GM12878 (cell line): ENCODE data around the gene MEOX1. TPM values are rescaled to one million over a fixed set of nuclear protein-coding genes. Genes with fewer than 3 reads are reported as not detected.

Experiments used
- ATAC-seq: fragments of 200-7000 bp; cut with Tn5 transposase; 3 replicates; pipeline ENCODE4 v1.9.1; 2020; ENCODE audit warnings: mild to moderate bottlenecking, moderate library complexity
- BruUV-seq: library from RNA; stranded (reverse); fragments of 400-500 nt; replicated peaks from 2 replicates; lab custom pipeline; 2021; lab: Mats Ljungman, UMichigan
- CTCF ChIA-PET: fragments of 300-600 bp; sonication (Branson Sonifier 250); formaldehyde crosslinking; extraction: SDS; loops from one replicate; lab custom pipeline; 2021; ENCODE audit warnings: inconsistent platforms; lab: Yijun Ruan, JAX
- POLR2A ChIA-PET: fragments of 350-600 bp; formaldehyde crosslinking; extraction: SDS; loops from one replicate; lab custom pipeline; 2021; ENCODE audit warnings: inconsistent platforms; lab: Charles Lee
- RAD21 ChIA-PET: fragments of 300-600 bp; sonication (Branson Sonifier 250); formaldehyde crosslinking; loops from one replicate; lab custom pipeline; 2023; ENCODE audit warnings: antibody characterized with exemption; ENCODE audit not compliant: unreplicated experiment; lab: Charles Lee
- SMC1A ChIA-PET: fragments of 300-600 bp; sonication (Branson Sonifier 250); formaldehyde crosslinking; loops from one replicate; lab custom pipeline; 2023; ENCODE audit not compliant: unreplicated experiment, uncharacterized antibody; lab: Charles Lee
- DNase-seq: peaks from one replicate; pipeline ENCODE4 v3.0.0-alpha.2; 2011; ENCODE audit warnings: low read depth, low spot score
- FAIRE-seq: peaks from 3 replicates; lab custom pipeline; 2011; peaks lifted over from hg19 to GRCh38; lab: Jason Lieb, UNC
- H2AFZ ChIP-seq: 2 replicates; pipeline ENCODE4 v1.6.0; 2011; ENCODE audit warnings: low read depth, low read length, control low read depth; ENCODE audit not compliant: control insufficient read depth
- H3K27ac ChIP-seq: 2 replicates; pipeline ENCODE4 v1.5.1; 2011; ENCODE audit warnings: control low read depth; ENCODE audit not compliant: control insufficient read depth, insufficient read depth
- H3K27me3 ChIP-seq, 2 experiments: replicated peaks in 1 of 2; 2 replicates each; pipeline versions ENCODE4 v1.6.0 to v1.6.1; 2011; ENCODE audit warnings: low read length in 1 of 2; ENCODE audit not compliant: control insufficient read depth in 2 of 2, insufficient read depth in 2 of 2
- H3K36me3 ChIP-seq, 2 experiments: 2 replicates each; pipeline ENCODE4 v1.5.1; 2011; ENCODE audit warnings: low read length in 1 of 2; ENCODE audit not compliant: control insufficient read depth in 2 of 2, insufficient read depth in 2 of 2
- H3K4me1 ChIP-seq: 2 replicates; pipeline ENCODE4 v1.6.1; 2011; ENCODE audit warnings: mild to moderate bottlenecking, low read length, moderate library complexity, mixed read lengths; ENCODE audit not compliant: control insufficient read depth, insufficient read depth
- H3K4me2 ChIP-seq: 2 replicates; pipeline ENCODE4 v1.6.0; 2011; ENCODE audit warnings: control low read depth; ENCODE audit not compliant: control insufficient read depth, insufficient read depth
- H3K4me3 ChIP-seq: fragments of 200-600 bp; sonication (generic); 2 replicates; pipeline ENCODE4 v1.5.1; 2016
- H3K79me2 ChIP-seq: 2 replicates; pipeline ENCODE4 v1.6.0; 2011; ENCODE audit warnings: low read length; ENCODE audit not compliant: control insufficient read depth, insufficient read depth
- H3K9ac ChIP-seq: 2 replicates; pipeline ENCODE4 v1.8.0; 2011; ENCODE audit warnings: low read length, control low read depth, mixed read lengths; ENCODE audit not compliant: control insufficient read depth, insufficient read depth
- H3K9me3 ChIP-seq: replicated peaks from 3 replicates; pipeline ENCODE4 v1.5.1; 2011; ENCODE audit warnings: mild to moderate bottlenecking, low read length; ENCODE audit not compliant: control insufficient read depth, insufficient read depth
- H4K20me1 ChIP-seq: 2 replicates; pipeline ENCODE4 v1.6.0; 2011; ENCODE audit not compliant: control insufficient read depth, insufficient read depth
- MYB ChIP-seq: fragments of 150-350 bp; IDR thresholded peaks from 2 replicates; pipeline ENCODE4 v1.6.1; 2014; ENCODE audit warnings: mild to moderate bottlenecking, low read depth, low read length, borderline replicate concordance
- WGBS: methylation state at CpG from one replicate; pipeline ENCODE4 v1.1.6; 2016; ENCODE audit warnings: low lambda C conversion rate; ENCODE audit not compliant: insufficient replicate concordance, insufficient coverage; ENCODE audit errors: missing lambda C conversion rate; 5-methylcytosine and 5-hydroxymethylcytosine counted together
- in situ Hi-C: fragments of 300-500 bp; cut with MboI; formaldehyde crosslinking; loops from 9 replicates; pipeline ENCODE4 v1.14.3; 2018; ENCODE audit warnings: mixed read lengths
- intact Hi-C: fragments of 100-400 bp; cut with micrococcal nuclease; formaldehyde crosslinking; loops from one replicate; pipeline ENCODE4 v1.14.2; 2022; ENCODE audit not compliant: unreplicated experiment
- polyA plus RNA-seq, 11 experiments: library from polyadenylated mRNA; depleted of rRNA in 4 of 11; unstranded in 6 of 11; stranded (reverse) in 5 of 11; fragments of >200 nt; fragmentation: Nextera tagmentation in 4 of 11; fragmentation: Illumina TruSeq in 1 of 11; extraction: Ambion mirVana in 4 of 11; extraction: Trizol in 1 of 11; gene quantifications; 1 replicate in 1 of 11; 2 replicates in 10 of 11; pipeline versions ENCODE4 v1.2.1 to v1.2.3, GENCODE V29; 2011 to 2016; ENCODE audit warnings: inconsistent platforms in 2 of 11, missing spikeins in 2 of 11, low read depth in 1 of 11
- total RNA-seq, 4 experiments: library from RNA; depleted of rRNA in 3 of 4; stranded (reverse); fragments of >200 nt in 3 of 4; fragmentation: Illumina TruSeq in 1 of 4; extraction: Trizol in 1 of 4; gene quantifications; 2 replicates each; pipeline versions ENCODE4 v1.2.1 to v1.2.3, GENCODE V29; 2013 to 2021
- TF ChIP-seq, protein P1 (sequence below): IDR thresholded peaks from 2 replicates; pipeline ENCODE4 v1.6.1; 2012; ENCODE audit warnings: low read depth, low read length, improper control_type of control experiment

MEOX1 gene
- total and polyA plus RNA-seq, 10 of the 15 experiments (the other 5 are each of a cell fraction or from before 2014, with no cell fraction given): 0.19 to 9.4 (median 0.46) TPM

- peaks cover 7% of the 10 kb centered on the region; the same call in 1 of the 2 replicates for H3K4me1 ChIP-seq
- no peak overlapping the region for H3K27ac ChIP-seq
- no peak overlapping the region for H3K4me2 ChIP-seq
- H2AFZ ChIP-seq: no peak overlapping the region
- no TSS peak for BruUV-seq
- H3K9ac ChIP-seq: no peak overlapping the region
- POLR2A ChIA-PET: no interaction called here
- SMC1A ChIA-PET: interaction anchor here (1.0 to 1.8 kb wide), 3 partner anchors 10 to 161 kb away, joined by 3 to 8 read pairs (median 3); no protein-coding TSS in a partner anchor
- no peak overlapping the region for H3K4me3 ChIP-seq
- H3K9me3 ChIP-seq: no peaks in the 10 kb centered on the region
- DNase-seq: no peak
- CTCF ChIA-PET: interaction anchor here (0.8 kb wide), 1 partner anchor 80 kb away, joined by 3 read pairs; no protein-coding TSS in a partner anchor
- 24% methylated on average over 8 of the region's 8 CpGs for WGBS
- intact Hi-C loops: no loop called here
- RAD21 ChIA-PET: interaction anchor here (1.4 to 1.7 kb wide), 3 partner anchors 14 to 196 kb away, joined by 5 to 8 read pairs (median 6); partner anchors contain the start of genes DHX8 and SOST
- TF ChIP-seq MYB: no peak
- TF ChIP-seq, all 136 proteins: peak for 0
- H4K20me1 ChIP-seq: no peaks in the 10 kb centered on the region; the same call in 1 of the 2 replicates
- no peak for FAIRE-seq
- H3K36me3 ChIP-seq: no peaks in the 10 kb centered on the region
- ATAC-seq: no peak
- in situ Hi-C loops: no loop called here
- H3K79me2 ChIP-seq: no peaks in the 10 kb centered on the region
- H3K27me3 ChIP-seq: peaks cover 0 to 5% of the 10 kb centered on the region in 2 experiments; a peak in 1 of 4 replicates
These were observed 18.2 kb upstream of the MEOX1 start for GRCh38 chr17:43679911-43680310.

DNA sequence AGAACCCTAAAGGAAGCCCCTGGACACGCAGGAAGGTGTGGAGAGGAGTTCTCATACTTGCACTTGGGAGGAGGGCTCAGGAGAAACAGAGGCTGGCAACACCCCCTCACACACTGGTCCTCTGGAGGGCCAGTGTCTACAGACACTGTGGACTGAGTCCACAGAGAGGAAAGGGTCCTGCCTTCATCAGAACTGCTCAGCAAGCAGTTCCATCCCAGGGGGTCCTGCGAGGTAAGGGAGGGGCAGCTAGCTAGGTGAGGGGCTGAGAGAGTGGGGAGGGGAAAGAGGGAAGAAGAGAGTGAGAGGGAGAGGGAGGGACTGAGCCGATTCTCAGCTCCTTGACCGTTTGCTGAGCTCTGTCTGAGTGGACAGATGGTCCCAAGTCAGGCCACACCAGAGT, 17.7 kb upstream of the MEOX1 start:
- intact Hi-C loops: no loop called here
- in situ Hi-C loops: no loop called here
- POLR2A ChIA-PET: no interaction called here
- Histone ChIP-seq H3K79me2 (no peaks in the 10 kb centered on the region), H3K27ac (no peak overlapping the region), H3K4me3 (no peak overlapping the region), H3K4me2 (no peak overlapping the region), H3K9ac (no peak overlapping the region), H3K9me3 (no peaks in the 10 kb centered on the region), H2AFZ (no peak overlapping the region), H4K20me1 (no peaks in the 10 kb centered on the region; the same call in 1 of the 2 replicates), H3K36me3 (no peaks in the 10 kb centered on the region), H3K27me3 (peaks cover 0 to 5% of the 10 kb centered on the region in 2 experiments; a peak in 1 of 4 replicates), H3K4me1 (peaks cover 7% of the 10 kb centered on the region; the same call in 1 of the 2 replicates)
- SMC1A ChIA-PET: interaction anchor here (1.0 to 1.8 kb wide), 2 partner anchors 14 to 161 kb away, joined by 3 to 8 read pairs; no protein-coding TSS in a partner anchor
- CTCF ChIA-PET: no interaction called here
- BruUV-seq: no TSS peak
- TF ChIP-seq, protein P1, sequence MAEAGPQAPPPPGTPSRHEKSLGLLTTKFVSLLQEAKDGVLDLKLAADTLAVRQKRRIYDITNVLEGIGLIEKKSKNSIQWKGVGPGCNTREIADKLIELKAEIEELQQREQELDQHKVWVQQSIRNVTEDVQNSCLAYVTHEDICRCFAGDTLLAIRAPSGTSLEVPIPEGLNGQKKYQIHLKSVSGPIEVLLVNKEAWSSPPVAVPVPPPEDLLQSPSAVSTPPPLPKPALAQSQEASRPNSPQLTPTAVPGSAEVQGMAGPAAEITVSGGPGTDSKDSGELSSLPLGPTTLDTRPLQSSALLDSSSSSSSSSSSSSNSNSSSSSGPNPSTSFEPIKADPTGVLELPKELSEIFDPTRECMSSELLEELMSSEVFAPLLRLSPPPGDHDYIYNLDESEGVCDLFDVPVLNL: no peak
- DNase-seq (no peak), ATAC-seq (no peak), FAIRE-seq (no peak)
- WGBS: 11% methylated on average over 4 of the region's 4 CpGs
- RAD21 ChIA-PET: interaction anchor here (1.4 to 1.5 kb wide), 2 partner anchors 80 to 195 kb away, joined by 5 to 8 read pairs; partner anchors contain the start of genes DHX8 and SOST
